ENCODE results near the gene LIX1L.
A peak's percentile ranks its signal among the peaks of the same experiment; 100 is the strongest.

Gene LIX1L

DNA sequence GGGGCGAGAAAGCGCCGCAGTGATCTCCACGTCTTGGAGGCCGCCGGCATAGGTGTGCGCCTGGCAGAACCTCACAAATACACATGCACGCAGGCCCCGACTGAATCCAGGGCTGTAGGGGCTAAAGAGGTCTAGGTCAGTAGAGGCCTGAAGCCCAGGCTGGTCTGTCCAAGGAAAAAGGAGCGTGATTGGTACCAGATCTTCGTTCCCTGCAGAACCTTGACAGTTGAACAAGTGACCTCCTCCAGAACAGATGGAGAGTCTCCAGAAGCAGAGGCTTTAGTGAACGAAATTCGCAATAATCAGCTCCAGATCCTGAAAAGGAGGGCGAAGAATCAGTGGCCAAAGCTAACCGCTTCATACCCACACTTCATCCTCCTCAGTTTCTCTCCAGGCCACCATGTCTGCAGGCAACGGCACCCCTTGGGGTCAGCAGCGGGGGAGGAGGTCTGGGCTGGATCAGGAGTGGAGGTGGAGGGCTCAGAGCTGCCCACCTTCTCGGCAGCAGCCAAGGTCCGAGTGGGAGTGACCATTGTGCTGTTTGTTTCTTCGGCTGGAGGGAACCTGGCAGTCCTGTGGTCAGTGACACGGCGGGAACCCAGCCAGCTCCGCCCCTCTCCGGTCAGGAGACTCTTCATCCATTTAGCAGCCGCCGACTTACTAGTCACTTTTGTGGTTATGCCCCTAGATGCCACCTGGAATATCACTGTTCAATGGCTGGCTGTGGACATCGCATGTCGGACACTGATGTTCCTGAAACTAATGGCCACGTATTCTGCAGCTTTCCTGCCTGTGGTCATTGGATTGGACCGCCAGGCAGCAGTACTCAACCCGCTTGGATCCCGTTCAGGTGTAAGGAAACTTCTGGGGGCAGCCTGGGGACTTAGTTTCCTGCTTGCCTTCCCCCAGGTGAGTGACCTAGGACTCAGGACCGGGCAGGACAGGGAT lies 38.6 kb downstream of the LIX1L start:
- TF ChIP-seq, protein P1, sequence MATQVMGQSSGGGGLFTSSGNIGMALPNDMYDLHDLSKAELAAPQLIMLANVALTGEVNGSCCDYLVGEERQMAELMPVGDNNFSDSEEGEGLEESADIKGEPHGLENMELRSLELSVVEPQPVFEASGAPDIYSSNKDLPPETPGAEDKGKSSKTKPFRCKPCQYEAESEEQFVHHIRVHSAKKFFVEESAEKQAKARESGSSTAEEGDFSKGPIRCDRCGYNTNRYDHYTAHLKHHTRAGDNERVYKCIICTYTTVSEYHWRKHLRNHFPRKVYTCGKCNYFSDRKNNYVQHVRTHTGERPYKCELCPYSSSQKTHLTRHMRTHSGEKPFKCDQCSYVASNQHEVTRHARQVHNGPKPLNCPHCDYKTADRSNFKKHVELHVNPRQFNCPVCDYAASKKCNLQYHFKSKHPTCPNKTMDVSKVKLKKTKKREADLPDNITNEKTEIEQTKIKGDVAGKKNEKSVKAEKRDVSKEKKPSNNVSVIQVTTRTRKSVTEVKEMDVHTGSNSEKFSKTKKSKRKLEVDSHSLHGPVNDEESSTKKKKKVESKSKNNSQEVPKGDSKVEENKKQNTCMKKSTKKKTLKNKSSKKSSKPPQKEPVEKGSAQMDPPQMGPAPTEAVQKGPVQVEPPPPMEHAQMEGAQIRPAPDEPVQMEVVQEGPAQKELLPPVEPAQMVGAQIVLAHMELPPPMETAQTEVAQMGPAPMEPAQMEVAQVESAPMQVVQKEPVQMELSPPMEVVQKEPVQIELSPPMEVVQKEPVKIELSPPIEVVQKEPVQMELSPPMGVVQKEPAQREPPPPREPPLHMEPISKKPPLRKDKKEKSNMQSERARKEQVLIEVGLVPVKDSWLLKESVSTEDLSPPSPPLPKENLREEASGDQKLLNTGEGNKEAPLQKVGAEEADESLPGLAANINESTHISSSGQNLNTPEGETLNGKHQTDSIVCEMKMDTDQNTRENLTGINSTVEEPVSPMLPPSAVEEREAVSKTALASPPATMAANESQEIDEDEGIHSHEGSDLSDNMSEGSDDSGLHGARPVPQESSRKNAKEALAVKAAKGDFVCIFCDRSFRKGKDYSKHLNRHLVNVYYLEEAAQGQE (IDR thresholded peaks at IDR 0.05; ENCODE audit: insufficient read depth in 1 of 2, low read depth in 2 of 2, low read length in 2 of 2), result no peak
- no peak for TF ChIP-seq SIN3A (IDR thresholded peaks at IDR 0.05; ENCODE audit: borderline replicate concordance, insufficient read depth, low read length)
- no peak for TF ChIP-seq TAF1 (IDR thresholded peaks at IDR 0.05; ENCODE audit: borderline replicate concordance, insufficient read depth, low read length)
- no peak for TF ChIP-seq FOXP2 (optimal IDR thresholded peaks at IDR 0.05; ENCODE audit: borderline replicate concordance, extremely low read depth, extremely low read length, insufficient read depth)
- no peak for TF ChIP-seq POLR2AphosphoS5 (IDR thresholded peaks at IDR 0.05; ENCODE audit: low read depth, low read length)

DNA sequence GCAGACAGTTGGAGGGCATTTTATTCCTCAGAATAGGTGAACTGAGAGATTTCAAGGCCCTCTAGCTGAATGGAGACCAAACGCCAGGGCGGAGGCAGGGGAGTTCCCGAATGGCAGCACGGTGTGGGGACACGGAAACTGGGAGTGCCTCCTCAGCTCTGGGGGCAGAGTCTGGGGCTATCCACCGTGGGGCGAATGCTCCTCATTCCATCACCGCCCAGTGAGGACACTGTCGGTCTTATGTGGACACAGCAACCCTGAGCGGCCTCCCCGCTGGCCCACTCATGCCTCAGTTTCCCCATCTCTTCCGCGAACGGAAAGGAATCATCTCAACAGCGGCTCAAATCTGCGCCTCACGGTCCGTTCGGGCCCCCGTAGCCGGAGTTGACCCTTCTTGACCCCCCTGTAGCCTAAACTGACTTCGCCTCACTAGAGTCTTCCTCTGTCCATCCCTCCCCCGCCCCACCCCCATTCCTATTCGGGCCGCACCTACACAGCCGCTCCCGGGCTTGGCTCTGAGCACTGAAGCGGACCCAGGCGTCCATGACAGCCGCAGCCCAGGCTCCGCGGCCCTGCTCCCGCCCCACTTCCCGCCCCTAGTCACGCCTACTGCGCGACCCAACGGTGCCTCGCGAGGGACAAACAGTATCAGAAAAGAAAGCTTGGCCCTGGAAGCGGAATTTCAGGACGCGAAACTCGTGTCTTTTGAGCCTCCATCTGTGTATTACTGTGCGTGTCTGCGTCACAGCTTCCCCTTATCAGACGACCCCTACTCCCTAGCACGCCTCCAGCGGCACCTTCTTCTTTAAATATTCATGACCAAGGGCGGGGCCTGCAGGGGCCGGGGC lies 39.4 kb downstream of the LIX1L start, which contains the start of gene PEX11B:
TSS of gene PEX11B (minus strand) at position 574 of the 848 bp plus-strand sequence. CDS start at position 545, 29 bp downstream.
- TF ChIP-seq FOXP2 (optimal IDR thresholded peaks at IDR 0.05; ENCODE audit: borderline replicate concordance, extremely low read depth, extremely low read length, insufficient read depth) (peak; percentile 10), POLR2AphosphoS5 (IDR thresholded peaks at IDR 0.05; ENCODE audit: low read depth, low read length) (peak; percentile 31), SIN3A (IDR thresholded peaks at IDR 0.05; ENCODE audit: borderline replicate concordance, insufficient read depth, low read length) (no peak)

DNA sequence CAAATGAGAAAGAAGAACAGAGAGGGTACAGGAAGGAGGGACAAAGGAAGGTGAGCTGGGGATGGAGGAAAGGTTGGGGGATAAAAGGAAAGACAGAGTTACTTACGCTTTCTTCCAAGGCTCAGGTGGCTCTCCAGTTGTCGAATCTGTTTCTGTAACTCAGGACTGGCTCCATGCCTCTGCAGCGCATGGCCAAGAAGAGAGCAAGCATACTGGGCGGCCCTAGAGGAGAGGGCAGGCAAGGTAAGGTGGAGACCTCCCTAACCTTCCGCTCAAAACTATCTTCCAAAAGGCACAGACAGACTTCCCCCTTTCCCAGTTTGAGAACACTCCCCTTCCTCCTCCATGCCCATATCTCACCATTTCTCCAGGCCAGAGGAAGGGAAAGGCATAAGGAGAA lies 40.2 kb downstream of the LIX1L start:
- TF ChIP-seq TAF1 (IDR thresholded peaks at IDR 0.05; ENCODE audit: borderline replicate concordance, insufficient read depth, low read length) (no peak), POLR2AphosphoS5 (IDR thresholded peaks at IDR 0.05; ENCODE audit: low read depth, low read length) (no peak), FOXP2 (optimal IDR thresholded peaks at IDR 0.05; ENCODE audit: borderline replicate concordance, extremely low read depth, extremely low read length, insufficient read depth) (no peak), SIN3A (IDR thresholded peaks at IDR 0.05; ENCODE audit: borderline replicate concordance, insufficient read depth, low read length) (no peak)
- TF ChIP-seq, protein P1 (IDR thresholded peaks at IDR 0.05; ENCODE audit: insufficient read depth in 1 of 2, low read depth in 2 of 2, low read length in 2 of 2), result no peak

DNA sequence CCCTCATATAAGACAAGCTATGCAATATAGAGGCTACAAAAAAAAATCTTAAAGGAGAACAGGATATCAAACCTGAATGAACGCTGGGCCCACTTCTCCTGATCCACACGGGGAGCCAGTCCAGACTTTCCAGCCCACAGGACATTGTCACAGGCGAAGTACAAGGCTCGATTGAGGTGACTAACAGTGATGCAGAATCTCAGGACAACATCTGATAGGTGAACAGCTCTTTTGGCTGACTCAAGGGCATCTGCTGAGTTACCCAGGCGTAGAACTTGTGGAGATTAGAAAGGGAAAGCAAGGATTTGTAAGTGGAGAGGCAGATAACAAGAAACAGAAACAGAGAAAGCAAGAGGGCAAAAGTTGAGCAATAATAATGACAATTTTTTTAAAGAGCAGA lies 41.1 kb downstream of the LIX1L start:
- TF ChIP-seq TAF1 (IDR thresholded peaks at IDR 0.05; ENCODE audit: borderline replicate concordance, insufficient read depth, low read length), result no peak

DNA sequence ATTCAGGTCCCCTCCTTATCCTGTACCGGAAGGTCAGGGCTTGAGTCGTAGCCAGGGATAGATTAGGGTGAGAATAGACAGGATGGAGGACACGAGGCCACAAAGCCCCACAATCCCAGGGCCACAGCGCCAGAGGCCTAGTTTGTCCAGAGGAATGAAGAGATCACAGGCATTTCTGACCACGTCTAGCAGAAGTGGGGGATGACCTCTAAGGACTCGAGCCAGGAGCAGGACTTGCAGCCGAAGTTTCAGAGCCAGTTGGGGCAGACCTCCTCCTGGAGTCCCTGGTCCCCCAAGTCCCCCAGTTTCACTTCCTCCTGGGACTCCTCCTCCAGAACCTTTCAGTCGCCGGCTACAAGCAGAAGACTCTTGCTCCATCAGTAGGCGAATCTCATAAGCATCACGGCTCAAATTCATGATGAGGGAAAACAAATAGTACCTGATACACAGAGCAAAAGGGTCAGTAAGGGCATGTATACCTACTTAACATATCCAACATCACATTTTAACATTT lies 45.6 kb downstream of the LIX1L start:
- TF ChIP-seq FOXP2 (optimal IDR thresholded peaks at IDR 0.05; ENCODE audit: borderline replicate concordance, extremely low read depth, extremely low read length, insufficient read depth) (no peak), TAF1 (IDR thresholded peaks at IDR 0.05; ENCODE audit: borderline replicate concordance, insufficient read depth, low read length) (no peak), POLR2AphosphoS5 (IDR thresholded peaks at IDR 0.05; ENCODE audit: low read depth, low read length) (no peak)
- TF ChIP-seq, protein P1 (IDR thresholded peaks at IDR 0.05; ENCODE audit: insufficient read depth in 1 of 2, low read depth in 2 of 2, low read length in 2 of 2), result no peak

Data from PFSK-1 (cell line).